ENCODE data around the gene IL4. TPM values are rescaled to one million over a fixed set of nuclear protein-coding genes. Genes with fewer than 3 reads are reported as not detected.
A peak's percentile ranks its signal among the peaks of the same experiment; 100 is the strongest.
"Not testable (repeated sequence)": the region's sequence is repeated elsewhere in the genome, so short reads cannot be mapped to it uniquely, and the experiment has no call there.

IL4 gene
- total RNA-seq, 3 donors from 2014 or later: 17.9 to 45.9 (median 18.5) TPM

DNA sequence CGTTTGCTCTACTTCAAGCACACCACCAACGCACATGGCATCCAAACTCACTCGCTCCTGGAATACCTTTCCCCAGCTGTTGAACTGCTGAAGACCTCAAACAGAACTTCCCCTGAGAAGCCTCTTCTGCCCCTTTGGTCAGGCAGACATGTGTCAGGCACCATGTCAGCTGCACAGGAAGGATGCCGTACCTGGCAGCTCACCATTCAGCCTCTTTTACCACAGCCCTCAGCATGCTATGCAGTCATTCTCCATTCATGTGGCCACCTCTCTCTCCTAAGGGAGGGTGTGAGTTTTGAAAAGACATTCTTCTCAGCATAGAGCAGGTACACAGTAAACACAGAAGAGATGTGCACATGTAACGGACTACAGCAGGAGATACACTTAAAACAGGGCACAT is 14.2 kb downstream of the IL4 start:
- ATAC-seq: peak; percentile 71
- Mint-ChIP-seq H3K27me3 (ENCODE audit: low read depth) (no peaks in the 10 kb centered on the region), H3K4me1 (ENCODE audit: low read depth) (peaks cover 28% of the 10 kb centered on the region), H3K9me3 (no peaks in the 10 kb centered on the region), H3K36me3 (ENCODE audit: insufficient read depth) (peaks cover 6% of the 10 kb centered on the region), H3K4me3 (no peak overlapping the region)
- DNase-seq: no peak

DNA sequence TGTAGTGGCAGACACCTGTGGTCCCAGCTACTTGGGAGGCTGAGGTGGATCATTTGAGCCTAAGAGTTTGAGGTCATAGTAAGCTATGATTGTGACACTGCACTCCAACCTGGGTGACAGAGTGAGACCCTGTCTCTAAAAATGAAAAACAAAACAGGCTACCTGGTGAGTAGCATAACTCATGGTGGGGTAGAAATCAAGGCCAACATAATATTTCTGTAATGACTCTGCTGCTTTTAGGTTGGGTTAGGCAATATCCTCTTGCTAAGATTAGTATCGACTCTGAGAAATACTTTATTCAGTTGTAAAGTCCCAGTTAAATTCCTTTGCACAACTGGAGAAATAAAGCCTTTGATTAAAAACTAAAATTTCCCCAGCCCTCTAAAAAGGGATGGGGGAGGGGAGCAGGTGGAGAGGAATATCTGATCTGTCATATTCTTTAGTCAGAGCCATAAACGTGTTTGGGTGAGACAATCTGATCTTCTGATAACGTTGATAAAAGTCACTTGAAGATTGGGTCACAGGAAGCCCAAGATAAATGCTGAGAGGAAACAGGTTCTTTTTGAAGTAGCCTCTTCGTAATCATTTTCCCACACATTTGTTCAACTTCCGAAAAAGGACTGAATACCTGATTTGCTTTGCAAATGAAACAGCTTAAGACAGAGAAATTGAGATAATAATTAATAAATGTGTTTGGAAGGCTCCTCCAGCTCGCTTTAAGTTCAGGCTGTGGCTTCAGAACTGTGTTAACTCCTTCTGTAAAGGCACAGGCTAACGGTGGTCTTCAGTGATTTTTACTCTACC is 14.9 kb downstream of the IL4 start:
- Mint-ChIP-seq H3K36me3 (ENCODE audit: insufficient read depth) (peaks cover 6% of the 10 kb centered on the region), H3K9me3 (no peaks in the 10 kb centered on the region), H3K4me3 (peak overlapping the region; percentile 4), H3K27me3 (ENCODE audit: low read depth) (no peaks in the 10 kb centered on the region), H3K4me1 (ENCODE audit: low read depth) (peaks cover 28% of the 10 kb centered on the region)
- DNase-seq (no peak), ATAC-seq (peak; percentile 70 to 75)

- Mint-ChIP-seq H3K4me3 (no peak overlapping the region), H3K4me1 (ENCODE audit: low read depth) (peaks cover 28% of the 10 kb centered on the region), H3K27me3 (ENCODE audit: low read depth) (no peaks in the 10 kb centered on the region), H3K9me3 (no peaks in the 10 kb centered on the region), H3K36me3 (ENCODE audit: insufficient read depth) (peaks cover 6% of the 10 kb centered on the region)
- ATAC-seq (no peak), DNase-seq (no peak)
These were observed 15.7 kb downstream of the IL4 start for GRCh38 chr5:132689513-132689912.

GRCh38 chr5:132690156-132690555 is 16.4 kb downstream of the IL4 start:
- DNase-seq (no peak), ATAC-seq (no peak)
- H3K9me3 Mint-ChIP-seq: no peaks in the 10 kb centered on the region
- peaks cover 24% of the 10 kb centered on the region for H3K4me1 Mint-ChIP-seq (ENCODE audit: low read depth)
- H3K4me3 Mint-ChIP-seq: no peak overlapping the region
- peaks cover 8% of the 10 kb centered on the region for H3K36me3 Mint-ChIP-seq (ENCODE audit: insufficient read depth)
- no peaks in the 10 kb centered on the region for H3K27me3 Mint-ChIP-seq (ENCODE audit: low read depth)

- not testable (repeated sequence) for ATAC-seq; H3K4me3 Mint-ChIP-seq; DNase-seq; H3K9me3 Mint-ChIP-seq; H3K27me3 Mint-ChIP-seq (ENCODE audit: low read depth); H3K36me3 Mint-ChIP-seq (ENCODE audit: insufficient read depth)
- peaks cover 23% of the 10 kb centered on the region for H3K4me1 Mint-ChIP-seq (ENCODE audit: low read depth)
These were observed 18.2 kb downstream of the IL4 start for GRCh38 chr5:132691755-132692631.

- ATAC-seq (no peak), DNase-seq (no peak)
- Mint-ChIP-seq H3K36me3 (ENCODE audit: insufficient read depth) (peaks cover 5% of the 10 kb centered on the region), H3K4me1 (ENCODE audit: low read depth) (peaks cover 23% of the 10 kb centered on the region), H3K9me3 (no peaks in the 10 kb centered on the region), H3K4me3 (no peak overlapping the region), H3K27me3 (ENCODE audit: low read depth) (no peaks in the 10 kb centered on the region)
These were observed 18.8 kb downstream of the IL4 start for GRCh38 chr5:132692632-132692967.

GRCh38 chr5:132695956-132696355 is 22.2 kb downstream of the IL4 start:
- no peak for DNase-seq
- H3K9me3 Mint-ChIP-seq: no peaks in the 10 kb centered on the region
- H3K27me3 Mint-ChIP-seq (ENCODE audit: low read depth): no peaks in the 10 kb centered on the region
- no peak overlapping the region for H3K4me3 Mint-ChIP-seq
- H3K4me1 Mint-ChIP-seq (ENCODE audit: low read depth): peaks cover 3% of the 10 kb centered on the region
- peaks cover 25% of the 10 kb centered on the region for H3K36me3 Mint-ChIP-seq (ENCODE audit: insufficient read depth)
- no peak for ATAC-seq

DNA sequence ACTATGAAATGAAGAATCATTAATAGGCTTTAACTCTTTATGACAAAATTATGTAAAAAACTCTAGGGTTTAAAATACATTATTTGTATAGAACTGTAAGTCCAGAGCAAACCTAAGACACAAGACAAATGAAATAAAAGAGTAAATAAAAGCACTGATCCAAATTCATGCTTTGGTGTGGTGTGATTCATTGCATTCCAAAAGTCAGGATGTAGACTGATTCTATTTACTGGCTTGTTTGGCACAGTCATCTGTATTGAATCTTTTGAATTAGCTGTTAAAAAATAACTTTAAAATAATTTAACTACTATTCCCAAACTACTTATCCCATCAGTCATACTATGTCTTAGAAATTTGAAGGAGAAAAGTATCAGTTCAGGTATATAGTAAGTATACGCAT is 31.1 kb downstream of the IL4 start:
- H3K27me3 Mint-ChIP-seq (ENCODE audit: low read depth): no peaks in the 10 kb centered on the region
- DNase-seq (no peak), ATAC-seq (no peak)
- H3K4me3 Mint-ChIP-seq: no peak overlapping the region
- peaks cover 36% of the 10 kb centered on the region for H3K36me3 Mint-ChIP-seq (ENCODE audit: insufficient read depth)
- H3K9me3 Mint-ChIP-seq: no peaks in the 10 kb centered on the region
- H3K4me1 Mint-ChIP-seq (ENCODE audit: low read depth): no peaks in the 10 kb centered on the region

GRCh38 chr5:132708645-132709044 is 34.9 kb downstream of the IL4 start:
- H3K27me3 Mint-ChIP-seq (ENCODE audit: low read depth): no peaks in the 10 kb centered on the region

DNA sequence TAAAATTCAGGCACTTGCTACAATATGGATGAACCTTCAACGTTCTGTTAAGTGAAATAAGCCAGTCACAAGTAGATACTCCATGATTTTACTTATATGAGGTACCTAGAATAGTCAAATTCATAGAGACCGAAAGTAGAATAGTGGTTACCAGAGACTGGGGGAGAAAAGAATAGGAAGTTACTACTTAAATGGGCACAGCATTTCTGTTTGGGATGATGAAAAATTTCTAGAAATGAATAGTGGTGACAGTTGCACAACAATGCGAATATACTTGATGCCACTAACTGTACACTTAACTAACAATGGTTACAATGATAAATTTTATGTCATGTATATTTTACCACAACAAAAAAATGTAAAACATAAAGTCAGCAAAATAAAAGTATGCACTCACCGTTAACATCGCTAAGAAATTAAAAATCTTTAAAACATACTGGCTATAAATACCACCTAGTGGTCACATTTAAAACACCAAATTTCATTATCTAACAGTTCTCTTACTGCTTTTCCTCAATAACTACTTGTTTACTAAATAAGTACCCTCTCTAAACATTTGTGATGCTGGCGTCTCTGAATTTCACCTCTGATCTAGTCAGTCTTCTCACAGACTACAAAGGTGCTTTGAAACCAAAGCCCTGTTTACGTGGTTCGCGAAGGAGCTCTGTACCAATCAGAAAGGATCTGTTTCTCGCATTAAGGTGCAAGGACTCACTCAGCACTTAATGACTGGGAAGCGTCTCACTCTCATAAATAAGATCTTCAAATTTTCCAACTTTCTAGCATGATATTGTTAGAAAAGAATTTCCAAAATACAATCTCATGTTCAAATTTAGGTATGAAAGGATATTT is 40.9 kb downstream of the IL4 start:
- Mint-ChIP-seq H3K36me3 (ENCODE audit: insufficient read depth) (peaks cover 15% of the 10 kb centered on the region), H3K4me1 (ENCODE audit: low read depth) (peaks cover 6% of the 10 kb centered on the region), H3K4me3 (no peak overlapping the region), H3K27me3 (ENCODE audit: low read depth) (no peaks in the 10 kb centered on the region), H3K9me3 (no peaks in the 10 kb centered on the region)
- DNase-seq (no peak), ATAC-seq (peak; percentile 48 to 73)

More at GRCh38 chr5:132708645-132709044, 34.9 kb downstream of the IL4 start:
- DNase-seq (no peak), ATAC-seq (no peak)
- Mint-ChIP-seq H3K4me1 (ENCODE audit: low read depth) (no peaks in the 10 kb centered on the region), H3K4me3 (no peak overlapping the region), H3K9me3 (no peaks in the 10 kb centered on the region), H3K36me3 (ENCODE audit: insufficient read depth) (peaks cover 21% of the 10 kb centered on the region)

DNA sequence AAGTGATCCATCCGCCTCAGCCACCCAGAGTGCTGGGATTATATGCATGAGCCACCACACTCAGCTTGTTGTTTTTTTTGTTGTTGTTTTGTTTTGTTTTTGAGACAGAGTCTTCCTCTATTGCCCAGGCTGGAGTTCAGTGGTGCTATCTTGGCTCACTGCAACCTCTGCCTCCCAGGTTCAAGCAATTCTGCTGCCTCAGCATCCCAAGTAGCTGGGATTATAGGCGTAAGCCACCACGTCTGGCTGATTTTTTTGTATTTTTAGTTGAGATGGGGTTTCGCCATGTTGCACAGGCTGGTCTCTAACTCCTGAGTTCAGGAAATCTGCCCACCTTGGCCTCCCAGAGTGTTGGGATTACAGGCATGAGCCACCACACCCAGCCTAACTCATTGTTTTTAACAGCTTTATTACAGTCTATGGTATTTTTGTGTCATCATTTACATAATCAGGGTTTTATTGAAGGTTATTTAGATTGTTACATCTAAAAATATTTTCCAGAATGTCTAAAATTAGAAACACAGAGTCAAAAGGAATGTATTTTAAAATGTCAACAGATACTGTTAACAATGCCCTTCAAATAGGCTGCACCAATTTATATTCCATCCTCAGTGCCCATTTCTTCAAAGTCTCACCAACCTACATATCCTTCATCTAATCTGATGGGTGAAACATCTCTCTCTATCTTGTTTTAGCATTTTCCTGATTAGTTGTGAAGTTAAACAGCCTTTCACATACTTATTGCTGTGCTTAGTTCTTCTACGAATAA is 44.9 kb downstream of the IL4 start:
- H3K4me3 Mint-ChIP-seq: no peak overlapping the region
- no peaks in the 10 kb centered on the region for H3K9me3 Mint-ChIP-seq
- peaks cover 12% of the 10 kb centered on the region for H3K36me3 Mint-ChIP-seq (ENCODE audit: insufficient read depth)
- no peaks in the 10 kb centered on the region for H3K27me3 Mint-ChIP-seq (ENCODE audit: low read depth)
- ATAC-seq (no peak), DNase-seq (no peak)
- H3K4me1 Mint-ChIP-seq (ENCODE audit: low read depth): peaks cover 6% of the 10 kb centered on the region

DNA sequence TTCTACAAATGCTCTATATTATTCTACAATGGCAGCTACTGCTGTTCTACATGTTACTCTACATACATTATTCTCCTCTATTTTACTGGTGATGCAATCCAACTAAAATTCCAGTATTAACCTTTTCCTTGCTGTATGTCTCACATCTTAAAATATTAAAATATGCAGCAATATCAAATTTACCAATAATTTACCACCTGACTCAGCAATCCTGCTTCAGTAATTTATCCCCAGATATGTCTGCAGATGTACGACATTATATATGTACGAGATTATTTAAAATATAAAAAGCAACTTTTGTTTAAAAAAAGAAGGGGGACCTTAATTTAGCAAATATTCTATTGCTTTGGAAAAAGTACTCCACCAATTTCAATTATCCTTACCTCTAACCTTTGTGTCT is 52.0 kb downstream of the IL4 start:
- Mint-ChIP-seq H3K36me3 (ENCODE audit: insufficient read depth) (peaks cover 32% of the 10 kb centered on the region), H3K4me1 (ENCODE audit: low read depth) (peaks cover 7% of the 10 kb centered on the region), H3K4me3 (no peak overlapping the region), H3K9me3 (peaks cover 6% of the 10 kb centered on the region), H3K27me3 (ENCODE audit: low read depth) (no peaks in the 10 kb centered on the region)
- DNase-seq: no peak
- ATAC-seq: no peak

DNA sequence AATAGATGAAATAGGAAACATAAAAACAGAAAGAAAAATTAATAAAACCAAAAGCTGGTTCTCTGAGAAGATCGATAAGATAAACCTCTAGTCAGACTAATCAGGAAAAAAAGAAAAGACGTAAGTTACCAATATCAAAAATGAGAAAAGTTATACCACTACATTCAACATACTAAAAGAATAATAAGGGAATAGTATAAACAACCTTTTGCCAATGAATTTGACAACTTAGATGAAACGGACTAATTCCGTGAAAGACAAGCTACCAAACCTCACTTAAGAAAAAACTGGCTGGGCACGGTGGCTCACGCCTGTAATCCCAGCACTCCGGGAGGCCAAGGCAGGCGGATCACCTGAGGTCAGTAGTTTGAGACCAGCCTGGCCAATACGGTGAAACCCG is 56.1 kb downstream of the IL4 start:
- peaks cover 11% of the 10 kb centered on the region for H3K4me1 Mint-ChIP-seq (ENCODE audit: low read depth)
- H3K27me3 Mint-ChIP-seq (ENCODE audit: low read depth): no peaks in the 10 kb centered on the region

More for the DNA sequence above, 56.1 kb downstream of the IL4 start:
- Mint-ChIP-seq H3K9me3 (no peaks in the 10 kb centered on the region), H3K4me3 (no peak overlapping the region), H3K36me3 (ENCODE audit: insufficient read depth) (peaks cover 30% of the 10 kb centered on the region)
- no peak for ATAC-seq
- no peak for DNase-seq

All from activated T-cell treated with anti-CD3 and anti-CD28 coated beads, Interleukin-2, amount 50 U/mL, for 4 hours (primary cell).